Ishikawa (cell line): ENCODE measurements around the gene VSTM2B.

Source experiments
- CEBPB ChIP-seq: IDR thresholded peaks from 2 replicates; pipeline ENCODE4 v1.6.1; 2012
- CREB1 ChIP-seq: IDR thresholded peaks from 2 replicates; pipeline ENCODE4 v1.6.1; 2012; ENCODE audit warnings: low read depth
- EGR1 ChIP-seq: IDR thresholded peaks from 2 replicates; pipeline ENCODE4 v1.6.1; 2012
- EP300 ChIP-seq: IDR thresholded peaks from 2 replicates; pipeline ENCODE4 v1.6.1; 2012; ENCODE audit warnings: borderline replicate concordance
- FOXM1 ChIP-seq: IDR thresholded peaks from 2 replicates; pipeline ENCODE4 v1.6.1; 2012; ENCODE audit warnings: low read depth, borderline replicate concordance
- MAX ChIP-seq: IDR thresholded peaks from 2 replicates; pipeline ENCODE4 v1.6.1; 2012
- NFIC ChIP-seq: IDR thresholded peaks from 2 replicates; pipeline ENCODE4 v1.6.1; 2012
- RAD21 ChIP-seq: IDR thresholded peaks from 2 replicates; pipeline ENCODE4 v1.6.1; 2012; ENCODE audit warnings: low read depth
- REST ChIP-seq: IDR thresholded peaks from 2 replicates; pipeline ENCODE4 v1.6.1; 2012; ENCODE audit warnings: low read depth, mild to moderate bottlenecking
- TAF1 ChIP-seq: IDR thresholded peaks from 2 replicates; pipeline ENCODE4 v1.6.1; 2012; ENCODE audit warnings: low read depth, mild to moderate bottlenecking
- TCF12 ChIP-seq: IDR thresholded peaks from 2 replicates; pipeline ENCODE4 v1.6.1; 2012; ENCODE audit warnings: low read depth
- TEAD4 ChIP-seq: IDR thresholded peaks from 2 replicates; pipeline ENCODE4 v1.6.1; 2012
- USF1 ChIP-seq: IDR thresholded peaks from 2 replicates; pipeline ENCODE4 v1.6.1; 2012
- YY1 ChIP-seq: IDR thresholded peaks from 2 replicates; pipeline ENCODE4 v1.6.1; 2012; ENCODE audit warnings: low read depth
- ZBTB7A ChIP-seq: IDR thresholded peaks from 2 replicates; pipeline ENCODE4 v1.6.1; 2012; ENCODE audit warnings: low read depth

VSTM2B gene

GRCh38 chr19:29497686-29498436 is 27.9 kb upstream of the VSTM2B start:
- TF ChIP-seq NFIC (no peak), REST (no peak), ZBTB7A (no peak), RAD21 (no peak), TCF12 (no peak), MAX (no peak), CEBPB (no peak), CREB1 (no peak), EGR1 (no peak), EP300 (no peak), TEAD4 (no peak), YY1 (no peak), USF1 (no peak), FOXM1 (no peak), TAF1 (no peak)

- TF ChIP-seq YY1 (no peak), CEBPB (no peak), TAF1 (no peak), TEAD4 (no peak), FOXM1 (no peak)
Observed at GRCh38 chr19:29499261-29499920, 26.4 kb upstream of the VSTM2B start.

GRCh38 chr19:29499921-29500590 is 25.7 kb upstream of the VSTM2B start:
- TF ChIP-seq CEBPB (no peak), EP300 (no peak), EGR1 (no peak), FOXM1 (no peak), TAF1 (no peak), ZBTB7A (no peak), YY1 (no peak), RAD21 (no peak), REST (no peak), USF1 (no peak), NFIC (no peak), TCF12 (no peak)

- no peak for TF ChIP-seq CEBPB
- no peak for TF ChIP-seq TAF1
- no peak for TF ChIP-seq TCF12
- TF ChIP-seq YY1, result no peak
- TF ChIP-seq MAX, result no peak
- TF ChIP-seq RAD21, result no peak
- no peak for TF ChIP-seq FOXM1
- no peak for TF ChIP-seq NFIC
- TF ChIP-seq CREB1, result no peak
- no peak for TF ChIP-seq EGR1
- no peak for TF ChIP-seq REST
- no peak for TF ChIP-seq EP300
- no peak for TF ChIP-seq ZBTB7A
- TF ChIP-seq USF1, result no peak
Observed at GRCh38 chr19:29501816-29502580, 23.8 kb upstream of the VSTM2B start.
